HuH-7.5 (cell line): ENCODE data around the gene CCT3.
"Not testable (repeated sequence)": the region's sequence is repeated elsewhere in the genome, so short reads cannot be mapped to it uniquely, and the experiment has no call there.

Experiments
- DNase-seq: peaks from one replicate; pipeline ENCODE4 v3.0.0; 2011; ENCODE audit warnings: low spot score

CCT3 gene

DNA sequence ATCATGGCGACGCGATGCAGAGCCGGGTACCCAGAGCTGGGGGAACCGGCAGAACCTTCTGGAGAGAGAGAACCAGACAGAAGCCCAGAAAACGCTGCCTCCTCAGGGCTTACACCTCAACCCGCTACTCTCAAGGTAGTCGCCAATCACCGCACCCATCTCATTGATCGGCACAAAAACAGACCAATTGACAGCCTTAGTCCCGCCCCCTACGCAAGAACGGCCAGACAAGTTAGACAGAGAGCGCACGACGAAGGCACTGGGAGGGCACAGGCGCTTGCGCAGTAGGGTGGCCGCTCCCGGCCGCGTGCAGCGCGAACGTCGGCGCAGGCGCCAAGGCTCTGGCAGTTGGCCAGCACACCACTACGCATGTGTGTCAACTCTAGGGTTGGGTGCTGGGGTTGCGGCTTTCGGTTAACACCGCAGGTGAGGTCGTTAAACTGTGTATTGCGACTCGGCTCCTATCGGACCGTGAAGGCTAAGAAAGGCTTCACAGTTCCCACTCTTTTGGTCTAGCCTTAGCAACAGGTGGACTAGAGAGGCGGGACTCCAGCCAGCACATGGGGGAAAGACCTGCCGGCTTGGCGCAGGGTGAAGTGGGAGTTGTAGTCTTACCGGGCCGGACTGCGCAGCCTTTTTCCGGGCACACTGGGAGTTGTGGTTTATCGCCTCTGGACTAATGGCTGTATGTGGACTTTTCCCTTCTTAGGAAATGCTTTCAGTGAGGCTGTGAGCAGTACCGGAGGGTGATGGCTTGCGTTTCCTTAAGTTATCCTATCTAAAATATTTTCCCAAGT lies at the start of gene CCT3, which contains the start of gene TSACC:
Gene CCT3 (minus strand): TSS at position 113 of the 797 bp plus-strand sequence. CDS start 108 bp downstream, at position 5.
Gene TSACC (plus strand): TSS at position 347 of the 797 bp plus-strand sequence. CDS start 1,232 bp downstream, outside the sequence.
- DNase-seq, result peak; percentile 97

DNA sequence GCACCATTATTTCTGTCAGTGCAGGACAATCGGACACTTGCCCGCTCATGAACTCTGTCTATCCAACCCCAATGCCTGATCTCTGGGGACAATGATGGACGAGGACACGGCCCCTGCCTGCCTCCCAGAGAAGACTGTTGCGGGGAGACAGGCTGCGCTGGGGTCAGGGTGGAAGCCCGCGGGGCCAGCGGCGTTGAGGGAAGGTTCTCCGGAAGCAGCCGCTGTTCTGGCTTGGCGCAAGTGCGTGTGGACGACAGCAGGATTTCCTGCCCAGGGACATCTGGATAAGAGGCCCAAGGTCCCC lies 49.7 kb upstream of the CCT3 start:
- no peak for DNase-seq

DNA sequence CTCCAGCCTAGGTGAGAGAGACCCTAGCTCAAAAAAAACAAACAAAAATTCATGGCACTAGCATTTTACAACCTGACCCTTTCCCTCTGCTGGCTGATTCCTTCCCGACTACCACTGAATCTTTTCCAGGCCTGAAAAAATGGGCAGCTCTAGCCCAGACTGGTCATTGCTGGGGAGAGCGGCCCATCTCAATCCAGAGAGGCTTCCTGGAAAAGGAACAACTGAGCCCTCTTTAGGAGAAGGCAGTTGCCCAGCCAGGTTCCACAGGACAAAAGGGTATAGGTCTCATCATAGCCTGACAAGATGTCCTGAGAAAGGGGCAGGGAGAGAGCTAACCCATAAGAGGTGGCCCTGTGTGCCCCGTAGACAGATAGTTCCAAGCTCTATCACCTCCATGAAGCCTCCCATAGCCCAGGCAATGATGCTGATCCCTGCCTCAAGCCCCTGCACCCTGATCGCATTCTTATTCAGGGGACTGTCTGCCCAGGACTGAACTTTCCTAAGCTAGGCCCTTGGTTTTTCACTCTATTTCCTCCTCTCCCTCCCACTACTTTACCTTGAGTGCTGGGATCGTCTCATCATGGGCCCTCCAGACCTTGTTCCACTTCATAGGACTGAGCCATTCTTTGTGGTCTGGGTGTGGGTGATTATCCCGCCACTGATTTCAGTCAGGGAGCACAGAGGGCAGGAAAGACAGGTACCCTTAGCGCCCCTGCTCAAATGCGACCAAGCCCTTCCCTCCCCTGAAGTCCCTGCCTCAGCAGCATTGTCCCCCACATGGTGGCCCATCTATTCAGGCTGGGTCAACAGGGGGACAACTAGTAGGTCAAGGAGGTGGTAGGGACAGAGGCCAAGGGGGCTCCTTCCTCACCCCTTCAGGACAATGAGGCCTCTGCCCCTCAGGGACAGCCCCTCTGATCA lies 49.1 kb upstream of the CCT3 start:
- DNase-seq, result no peak

DNA sequence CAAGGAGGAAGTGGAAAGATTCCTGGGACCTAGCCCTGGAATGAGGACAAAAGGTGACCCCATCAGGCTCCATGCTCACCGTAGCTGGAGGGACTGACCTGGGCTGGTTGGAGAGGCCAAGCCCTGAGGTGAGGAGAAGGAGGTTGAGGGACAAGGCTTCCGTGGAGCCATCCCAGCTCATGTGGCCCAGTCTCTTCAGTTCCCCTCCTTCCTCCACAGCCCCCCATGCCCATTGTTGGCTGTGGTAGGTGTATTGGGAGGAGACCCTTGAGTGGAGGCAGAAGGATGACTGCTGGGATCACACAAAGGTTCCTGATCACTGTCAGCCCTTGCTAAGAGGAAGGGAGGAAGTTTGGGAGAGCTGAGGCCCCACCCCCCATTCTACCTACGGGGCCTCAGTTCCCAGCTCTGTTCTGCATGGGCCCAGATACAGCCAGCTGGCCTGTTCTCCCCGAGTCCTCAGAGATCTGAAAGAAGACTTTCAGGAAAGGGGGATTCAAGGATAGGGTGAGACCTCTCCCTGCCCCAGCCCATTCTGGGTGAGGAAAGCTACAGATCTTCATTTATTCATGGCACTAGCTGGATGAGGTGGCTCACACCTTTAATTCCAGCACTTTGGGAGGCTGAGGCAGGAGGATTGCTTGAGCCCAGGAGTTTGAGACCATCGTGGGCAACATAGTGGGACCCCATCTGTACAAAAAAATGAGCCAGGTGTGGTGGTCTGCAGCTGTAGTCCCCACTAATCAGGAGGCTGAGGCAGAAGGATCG lies 48.2 kb upstream of the CCT3 start:
- DNase-seq, result no peak

DNA sequence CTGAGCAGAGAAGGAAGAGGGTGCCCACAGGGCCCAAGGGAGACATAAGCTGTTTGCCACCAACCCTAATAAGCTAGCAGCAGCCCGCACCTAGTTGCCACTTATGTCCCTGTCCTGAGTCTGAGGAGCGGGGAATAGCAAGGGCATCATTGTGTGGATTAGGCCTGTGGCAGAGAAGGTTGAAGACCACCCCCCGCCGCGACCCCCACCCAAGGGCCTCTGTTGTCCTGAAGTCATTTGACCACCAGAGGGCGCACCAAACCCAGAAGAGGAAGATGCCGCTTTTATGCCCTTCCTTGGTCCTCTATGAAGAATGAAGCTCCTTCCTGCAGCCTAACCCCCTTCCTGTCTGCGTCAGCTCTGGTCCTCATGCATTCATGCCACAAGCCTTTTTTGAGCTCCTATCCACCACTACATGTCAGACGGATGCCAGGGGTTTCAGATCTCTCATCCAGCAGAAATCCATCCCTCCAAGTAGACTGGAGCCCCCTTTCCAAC lies 47.5 kb upstream of the CCT3 start:
- peak; percentile 86 for DNase-seq

DNA sequence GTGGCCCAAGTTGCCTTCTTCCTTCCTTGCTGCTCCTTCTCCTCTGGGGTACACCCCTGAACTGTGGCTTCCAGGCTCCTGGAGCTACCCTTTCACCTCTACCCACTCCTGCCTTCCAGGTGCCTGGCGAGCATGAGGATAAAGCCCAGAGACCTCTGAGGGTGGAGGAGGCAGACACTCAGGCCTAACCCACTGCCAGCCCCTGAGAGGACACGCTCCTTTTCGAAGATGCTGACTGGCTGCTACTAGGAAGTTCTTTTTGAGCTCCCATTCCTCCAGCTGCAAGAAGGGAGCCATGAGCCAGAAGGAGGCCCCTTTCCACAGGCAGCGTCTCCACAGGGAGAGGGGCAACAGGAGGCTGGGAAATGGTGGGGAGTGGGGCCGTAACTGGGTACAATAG lies 46.6 kb upstream of the CCT3 start:
- DNase-seq, result no peak

DNA sequence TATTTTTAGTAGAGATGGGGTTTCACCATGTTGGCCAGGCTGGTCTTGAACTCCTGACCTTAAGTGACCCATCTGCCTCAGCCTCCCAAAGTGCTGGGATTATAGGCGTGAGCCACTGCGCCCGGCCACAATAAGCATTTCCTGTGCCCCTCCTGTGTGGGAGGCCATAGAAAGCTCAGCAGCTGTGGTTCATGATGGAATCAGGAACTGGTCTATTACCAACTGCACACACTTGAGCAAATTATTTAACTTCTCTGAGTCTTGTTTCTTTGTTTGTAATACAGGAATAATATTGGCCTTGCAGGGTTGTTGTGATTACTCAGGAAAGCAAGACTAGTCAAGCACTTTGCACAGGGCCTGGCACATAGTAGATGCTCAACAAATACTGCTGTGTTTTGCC lies 45.9 kb upstream of the CCT3 start:
- no peak for DNase-seq

DNA sequence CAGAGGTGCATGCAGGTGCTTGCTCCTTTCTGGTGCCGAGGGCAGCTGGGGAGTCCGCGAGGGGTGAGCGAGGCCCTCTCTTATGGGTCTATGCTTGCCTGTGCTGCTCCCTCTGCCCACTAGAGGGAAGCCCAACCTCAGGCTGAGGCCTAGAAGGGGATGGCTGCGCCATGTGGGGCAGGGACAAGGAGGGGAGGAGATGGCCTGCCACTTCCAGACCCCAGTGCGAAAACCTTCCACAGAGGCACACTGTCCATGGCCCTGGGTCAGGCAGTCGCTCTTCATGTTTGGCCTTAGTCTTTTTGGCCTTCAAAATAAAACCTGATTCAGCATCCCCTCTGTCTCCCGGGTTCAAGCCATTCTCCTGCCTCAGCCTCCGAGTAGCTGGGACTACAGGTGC lies 44.9 kb upstream of the CCT3 start:
- peak; percentile 90 for DNase-seq

DNA sequence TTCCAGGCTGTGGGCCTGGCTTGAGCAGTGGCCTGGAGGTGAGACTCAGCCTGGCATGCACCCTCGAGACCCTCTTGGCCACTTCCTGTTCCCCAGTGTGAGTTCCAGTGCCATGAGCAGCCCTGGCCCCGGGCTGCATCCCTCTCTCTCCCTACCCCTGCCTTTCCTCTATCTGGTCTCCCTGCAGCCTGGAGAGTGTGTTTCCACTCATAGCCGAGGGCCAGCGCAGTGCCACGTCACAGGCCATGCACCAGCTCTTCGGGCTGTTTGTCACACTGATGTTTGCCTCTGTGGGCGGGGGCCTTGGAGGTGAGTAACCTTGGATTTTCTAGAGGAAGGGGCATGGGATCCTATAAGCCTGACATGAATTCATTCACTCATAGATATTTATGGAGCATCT lies 44.5 kb upstream of the CCT3 start:
- no peak for DNase-seq

DNA sequence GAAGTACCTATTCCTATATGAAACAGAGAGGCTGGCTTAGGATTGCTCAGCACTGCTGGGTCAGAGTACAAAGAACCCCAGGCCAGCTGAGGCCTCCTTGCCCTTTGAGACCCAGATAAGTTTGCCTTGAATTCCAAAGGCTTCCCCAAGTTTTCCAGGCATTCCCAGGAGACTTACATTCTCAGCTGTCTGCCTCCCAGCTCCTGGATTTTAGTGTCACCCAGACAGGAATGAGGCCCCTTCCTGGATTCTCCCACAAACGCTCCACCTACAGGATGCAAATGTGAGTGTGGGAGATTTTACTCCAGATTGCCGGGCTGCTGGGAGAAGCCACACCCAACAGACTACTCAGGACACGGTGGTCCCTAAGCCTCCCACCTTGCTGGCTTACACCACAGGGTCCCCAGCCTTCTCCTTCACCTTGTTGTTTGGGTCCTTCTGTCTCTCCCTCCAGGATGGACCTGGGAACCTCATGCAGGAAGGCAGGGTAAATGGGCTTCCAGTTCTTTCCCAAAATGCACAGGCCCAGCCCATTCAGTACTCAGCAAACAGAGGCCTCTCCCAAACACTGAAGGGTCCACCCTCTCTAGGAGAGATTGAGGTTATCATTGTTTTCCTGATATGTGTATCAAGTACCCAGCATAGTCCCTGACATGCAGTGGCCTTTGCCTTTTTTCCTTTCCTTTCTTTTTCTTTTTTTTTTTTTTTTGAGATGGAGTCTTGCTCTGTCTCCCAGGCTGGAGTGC lies 41.5 kb upstream of the CCT3 start:
- DNase-seq, result no peak

DNA sequence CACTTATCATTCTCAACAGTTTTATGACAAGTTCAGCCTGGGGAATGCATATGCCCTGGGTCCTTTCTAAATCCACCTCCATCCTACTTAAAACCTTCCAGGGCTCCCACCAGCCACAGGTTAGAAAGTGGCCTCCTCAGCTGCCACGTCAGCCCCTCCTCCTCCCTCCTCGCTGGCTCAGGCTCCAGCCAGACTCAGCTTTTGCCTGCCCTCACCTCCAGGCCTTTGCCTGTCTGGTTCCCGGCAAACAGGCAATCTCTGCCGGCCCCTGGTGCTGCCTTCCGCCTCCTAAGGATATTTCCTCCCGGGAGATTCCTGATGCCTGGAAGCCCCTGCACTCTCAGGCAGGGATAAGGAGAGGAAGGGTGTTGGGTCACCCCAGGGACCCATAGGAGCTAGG lies 40.5 kb upstream of the CCT3 start:
- DNase-seq, result no peak

DNA sequence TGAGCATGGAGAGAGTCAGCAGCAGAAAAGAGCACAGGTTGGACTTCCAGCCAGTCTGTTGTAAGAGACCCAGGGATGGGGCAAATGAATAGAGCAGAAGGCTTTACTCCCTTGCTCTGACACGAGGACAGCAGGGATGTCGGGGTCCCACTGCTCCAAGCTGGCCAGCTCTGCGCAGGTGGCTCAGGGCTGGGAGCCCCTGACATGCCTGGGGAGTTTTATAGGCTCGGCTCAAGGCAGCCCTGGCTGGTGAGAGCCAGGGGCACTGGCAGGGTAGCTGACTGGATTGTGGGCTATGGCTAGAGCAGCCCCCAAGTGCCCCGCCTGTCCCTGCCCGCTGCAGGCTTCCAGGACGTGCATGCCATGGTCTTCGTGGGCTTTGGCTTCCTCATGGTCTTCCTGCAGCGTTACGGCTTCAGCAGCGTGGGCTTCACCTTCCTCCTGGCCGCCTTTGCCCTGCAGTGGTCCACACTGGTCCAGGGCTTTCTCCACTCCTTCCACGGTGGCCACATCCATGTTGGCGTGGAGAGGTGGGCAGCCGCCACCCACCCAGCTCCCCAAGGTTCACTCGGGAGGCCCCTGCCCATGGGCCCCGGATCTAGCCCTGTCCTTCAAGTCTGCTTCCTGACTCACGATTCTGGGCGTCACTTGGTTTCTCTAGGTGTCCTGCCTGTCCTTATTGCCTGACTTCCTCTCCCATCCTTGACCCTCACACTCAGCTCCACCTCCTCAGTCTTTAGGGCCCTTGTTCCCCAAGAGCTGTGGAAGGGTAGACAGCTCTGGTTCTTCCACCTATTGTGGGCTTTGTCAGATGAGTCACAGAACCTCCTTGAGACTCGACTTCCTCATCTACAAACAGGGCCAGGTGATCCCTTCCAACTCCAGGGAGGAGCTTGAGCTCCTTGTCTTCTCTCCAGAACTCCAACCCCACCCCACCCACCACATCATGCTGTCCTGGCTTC lies 39.1 kb upstream of the CCT3 start:
- DNase-seq, result no peak

DNA sequence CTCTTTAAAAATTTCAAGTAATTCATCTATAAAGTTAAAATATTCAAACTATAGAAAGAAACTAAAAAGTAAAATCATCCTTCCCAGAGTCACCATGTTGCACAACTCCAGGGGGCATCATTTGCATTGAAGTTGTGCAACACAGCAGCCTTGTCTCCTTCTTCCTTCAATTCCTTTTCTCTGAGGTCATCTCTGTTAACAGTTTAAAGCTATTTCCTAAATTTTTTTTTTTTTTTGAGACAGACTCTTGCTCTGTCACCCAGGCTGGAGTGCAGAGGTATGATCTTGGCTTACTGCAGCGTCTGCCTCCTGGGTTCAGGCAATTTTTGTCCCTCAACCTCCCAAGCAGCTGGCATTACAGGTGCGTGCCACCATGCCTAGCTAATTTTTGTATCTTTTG lies 38.1 kb upstream of the CCT3 start:
- no peak for DNase-seq

DNA sequence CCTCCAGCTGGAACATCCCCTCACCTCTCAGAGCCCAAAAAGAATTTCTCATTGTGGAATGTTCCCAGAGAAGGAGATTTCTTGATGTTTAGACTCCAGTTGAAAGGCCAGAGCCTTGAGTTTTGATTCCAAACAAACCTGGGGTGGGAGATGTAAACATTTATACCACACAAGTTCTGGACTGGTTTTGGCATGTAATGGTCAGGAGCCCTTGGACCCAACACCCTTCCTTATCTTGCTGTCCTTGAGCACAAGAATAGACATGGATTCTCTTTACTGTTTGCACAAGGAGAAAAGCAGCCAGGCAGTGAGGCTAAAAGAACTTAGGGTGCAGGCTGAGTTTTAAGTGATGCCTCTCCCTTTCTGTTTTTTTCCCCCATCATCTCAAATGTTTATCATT lies 35.5 kb upstream of the CCT3 start:
- DNase-seq, result no peak

DNA sequence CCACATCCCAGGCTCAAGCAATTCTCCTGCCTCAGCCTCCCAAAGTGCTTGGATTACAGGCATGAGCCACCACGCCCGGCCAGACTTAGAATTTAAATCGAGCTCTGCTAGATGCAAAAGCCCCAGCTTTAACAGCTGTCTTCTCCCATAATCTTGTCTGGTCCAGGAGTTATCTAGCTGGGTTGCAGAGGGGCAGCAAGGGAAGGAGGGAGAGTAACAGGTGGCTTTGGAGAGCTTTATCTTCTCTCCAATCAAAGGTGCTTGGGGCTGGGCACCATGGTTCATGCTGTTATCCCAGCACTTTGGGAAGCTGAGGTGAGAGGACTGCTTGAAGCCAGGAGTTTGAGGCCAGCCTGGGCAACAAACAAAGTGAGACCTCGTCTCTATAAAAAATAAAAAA lies 34.8 kb upstream of the CCT3 start:
- no peak for DNase-seq

DNA sequence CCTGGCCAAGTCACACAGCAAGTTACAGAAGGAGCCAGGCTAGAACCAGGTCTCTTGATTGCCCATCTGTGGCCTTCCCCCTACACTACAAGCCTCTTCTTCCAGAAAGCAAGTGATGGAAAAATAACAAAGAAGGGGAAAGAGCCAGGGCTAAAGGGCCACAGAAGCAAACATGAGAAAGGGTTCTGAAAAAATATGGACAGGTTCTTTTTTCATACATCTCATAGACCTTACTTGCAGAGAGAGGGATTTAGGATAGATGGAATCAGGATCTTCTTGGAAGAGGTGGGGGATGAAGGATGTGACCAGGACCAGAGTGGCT lies 34.1 kb upstream of the CCT3 start:
- DNase-seq, result no peak

DNA sequence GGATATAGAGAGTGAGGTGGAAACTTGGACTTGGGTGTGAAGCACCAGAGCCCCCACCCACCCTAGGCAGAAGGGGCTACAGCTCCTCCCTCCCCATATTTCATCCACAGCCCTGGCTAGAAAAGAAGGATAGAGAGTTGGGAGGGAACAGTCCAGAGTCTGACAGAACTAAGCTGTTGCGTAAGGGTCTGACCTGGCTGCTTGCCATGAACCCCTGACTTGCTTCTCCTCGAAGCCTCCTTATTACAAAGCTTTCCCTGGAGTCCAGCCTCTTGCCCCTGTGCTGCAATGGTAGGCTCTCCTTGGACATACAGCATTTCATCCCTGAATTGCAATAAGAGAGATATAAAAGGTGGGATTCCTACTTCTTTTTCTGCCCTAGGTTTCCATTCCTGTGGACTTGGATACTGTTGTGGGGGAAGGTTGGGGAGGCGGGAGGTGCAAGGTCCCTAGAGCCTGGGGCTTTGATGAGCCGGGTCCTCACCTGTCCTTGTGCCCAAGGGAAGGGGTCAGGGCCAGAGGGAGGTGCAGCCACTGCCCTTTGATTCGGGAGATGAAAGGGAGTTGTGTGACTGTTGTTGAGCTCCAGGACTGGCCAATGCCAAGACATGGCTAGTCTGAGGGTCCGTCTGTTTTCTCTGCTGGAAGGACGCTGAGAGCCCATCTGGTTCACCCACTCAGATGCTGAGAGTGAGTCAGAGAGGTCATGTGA lies 33.6 kb upstream of the CCT3 start:
- no peak for DNase-seq

DNA sequence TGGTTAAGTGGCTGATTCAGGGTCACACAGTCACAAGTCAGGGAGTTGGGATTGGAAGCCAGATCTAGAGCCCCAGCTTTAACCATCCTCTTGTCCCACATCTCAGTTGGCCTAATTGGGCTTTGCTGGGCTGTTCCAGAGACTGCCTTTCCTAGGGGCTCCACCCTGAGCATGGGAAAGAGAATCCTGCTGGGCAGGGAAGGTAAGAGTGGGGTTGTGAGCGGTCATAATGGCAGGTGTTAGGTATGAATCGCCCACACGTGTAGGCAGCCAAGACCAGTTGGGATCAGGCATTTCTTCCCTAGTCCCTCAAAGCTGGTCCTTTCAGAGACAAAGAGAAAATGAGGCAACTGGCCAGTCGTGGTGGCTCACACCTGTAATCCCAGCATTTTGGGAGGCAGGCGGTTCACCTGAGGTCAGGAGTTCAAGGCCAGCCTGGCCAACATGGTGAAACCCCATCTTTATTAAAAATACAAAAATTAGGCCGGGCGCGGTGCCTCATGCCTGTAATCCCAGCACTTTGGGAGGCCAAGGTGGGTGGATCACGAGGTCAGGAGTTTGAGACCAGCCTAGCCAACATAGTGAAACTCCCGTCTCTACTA lies 31.7 kb upstream of the CCT3 start:
- not testable (repeated sequence) for DNase-seq

DNA sequence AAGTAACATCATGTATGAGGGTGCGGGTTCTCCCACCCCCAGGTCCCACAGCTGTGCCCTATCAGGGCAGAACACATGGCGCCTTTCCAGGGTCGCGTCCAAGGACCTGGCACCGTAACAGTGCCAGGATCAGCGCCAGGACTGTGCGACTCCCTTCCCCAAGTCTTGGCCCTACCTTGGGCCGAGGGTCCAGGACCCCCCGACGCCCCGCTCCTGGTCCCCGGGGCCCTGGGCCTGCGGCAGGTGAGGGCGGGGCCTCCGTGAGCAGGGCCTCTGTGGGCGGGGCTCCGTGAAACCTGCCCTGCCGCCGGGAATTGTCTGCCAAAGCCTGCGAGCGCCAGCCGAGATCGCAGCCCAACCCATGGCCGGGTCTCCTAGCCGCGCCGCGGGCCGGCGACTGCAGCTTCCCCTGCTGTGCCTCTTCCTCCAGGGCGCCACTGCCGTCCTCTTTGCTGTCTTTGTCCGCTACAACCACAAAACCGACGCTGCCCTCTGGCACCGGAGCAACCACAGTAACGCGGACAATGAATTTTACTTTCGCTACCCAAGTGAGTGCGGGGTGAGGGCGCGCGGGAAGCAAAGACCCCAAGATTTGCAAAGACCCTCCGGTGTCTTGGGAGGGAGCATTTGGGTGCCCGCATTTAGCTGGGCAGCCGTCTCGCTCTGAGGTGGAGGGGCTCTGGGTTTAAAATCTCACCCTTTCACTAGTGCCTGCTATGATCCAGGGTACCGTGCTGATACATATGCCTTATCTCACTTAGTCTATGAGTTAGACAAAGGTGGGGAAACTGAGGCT lies 31.0 kb upstream of the CCT3 start, which contains the start of gene RHBG:
Gene RHBG (plus strand): TSS at position 323 of the 796 bp plus-strand sequence. CDS start 39 bp downstream, at position 362.
- DNase-seq, result no peak
